AG10803 (cell line): ENCODE data around the gene TECTA.
"Not testable (repeated sequence)": the region's sequence is repeated elsewhere in the genome, so short reads cannot be mapped to it uniquely, and the experiment has no call there.

ENCODE experiments used
- DNase-seq: peaks from one replicate; pipeline ENCODE4 v3.0.0; 2010; ENCODE audit warnings: low read depth
- H3K4me3 ChIP-seq: 2 replicates; pipeline ENCODE4 v1.5.1; 2011; ENCODE audit warnings: mild to moderate bottlenecking, low read length, control low read depth
- CTCF ChIP-seq: conservative IDR thresholded peaks from 2 replicates; pipeline ENCODE4 v1.5.1; 2011; ENCODE audit warnings: mild to moderate bottlenecking, low read length, control low read depth, inconsistent platforms

Gene TECTA

DNA sequence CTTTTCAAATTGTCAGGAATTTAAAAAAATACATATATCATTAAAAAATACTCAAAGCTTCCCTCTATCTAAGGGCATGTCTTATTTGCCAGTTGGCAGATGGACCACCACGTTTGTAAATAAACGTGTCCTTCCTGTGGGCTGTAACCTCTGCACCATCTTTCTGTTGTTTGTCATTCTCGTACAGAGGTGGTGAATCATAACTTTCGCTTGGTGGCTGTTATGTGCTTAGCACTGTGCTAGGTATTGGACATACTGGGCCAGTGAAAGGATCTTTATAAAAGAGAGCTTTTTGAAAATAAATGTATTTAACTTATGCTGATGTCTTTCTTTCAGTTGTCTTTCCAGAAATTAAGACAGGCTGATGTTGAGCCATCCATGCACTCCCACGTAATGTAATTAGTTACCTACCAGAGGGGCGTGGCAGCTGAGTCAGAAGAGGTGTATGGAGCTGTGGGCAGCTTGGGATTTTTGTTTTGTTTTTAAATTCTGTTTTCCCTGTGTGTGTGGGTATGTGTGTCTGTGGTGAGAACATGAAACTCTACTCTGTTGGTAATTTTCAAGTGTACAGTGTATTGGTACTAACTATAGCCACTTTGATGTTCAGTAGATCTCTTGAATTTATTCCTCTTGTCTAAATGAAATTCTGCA lies 62.7 kb downstream of the TECTA start:
- no peak overlapping the region for H3K4me3 ChIP-seq
- no peak for DNase-seq
- TF ChIP-seq CTCF, result no peak

DNA sequence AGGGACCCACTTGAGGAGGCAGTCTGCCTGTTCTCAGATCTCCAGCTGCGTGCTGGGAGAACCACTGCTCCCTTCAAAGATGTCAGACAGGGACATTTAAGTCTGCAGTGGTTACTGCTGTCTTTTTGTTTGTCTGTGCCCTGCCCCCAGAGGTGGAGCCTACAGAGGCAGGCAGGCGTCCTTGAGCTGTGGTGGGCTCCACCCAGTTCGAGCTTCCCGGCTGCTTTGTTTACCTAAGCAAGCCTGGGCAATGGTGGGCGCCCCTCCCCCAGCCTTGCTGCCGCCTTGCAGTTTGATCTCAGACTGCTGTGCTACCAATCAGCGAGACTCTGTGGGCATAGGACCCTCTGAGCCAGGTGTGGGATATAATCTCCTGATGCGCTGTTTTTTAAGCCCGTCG lies 76.6 kb downstream of the TECTA start:
- not testable (repeated sequence) for DNase-seq, H3K4me3 ChIP-seq

DNA sequence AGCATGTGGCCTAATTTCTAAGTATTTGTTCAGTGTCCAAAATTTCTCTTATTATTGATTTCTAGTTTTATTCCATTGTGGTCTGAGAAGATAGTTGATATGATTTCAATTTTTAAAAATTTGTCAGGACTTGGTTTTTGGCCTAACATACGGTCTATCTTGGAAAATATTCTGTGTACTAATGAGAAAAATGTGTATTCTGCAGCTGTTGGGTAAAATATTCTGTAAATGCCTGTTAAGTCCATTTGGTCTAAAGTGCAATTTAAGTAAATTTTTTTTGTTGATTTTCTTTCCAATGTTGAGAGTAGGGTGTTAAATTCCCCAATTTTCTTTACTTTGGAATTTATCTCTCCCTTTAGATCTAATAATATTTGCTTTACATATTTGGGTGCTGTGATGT lies 78.3 kb downstream of the TECTA start:
- DNase-seq, result no peak
- TF ChIP-seq CTCF, result no peak
- H3K4me3 ChIP-seq, result no peak overlapping the region

DNA sequence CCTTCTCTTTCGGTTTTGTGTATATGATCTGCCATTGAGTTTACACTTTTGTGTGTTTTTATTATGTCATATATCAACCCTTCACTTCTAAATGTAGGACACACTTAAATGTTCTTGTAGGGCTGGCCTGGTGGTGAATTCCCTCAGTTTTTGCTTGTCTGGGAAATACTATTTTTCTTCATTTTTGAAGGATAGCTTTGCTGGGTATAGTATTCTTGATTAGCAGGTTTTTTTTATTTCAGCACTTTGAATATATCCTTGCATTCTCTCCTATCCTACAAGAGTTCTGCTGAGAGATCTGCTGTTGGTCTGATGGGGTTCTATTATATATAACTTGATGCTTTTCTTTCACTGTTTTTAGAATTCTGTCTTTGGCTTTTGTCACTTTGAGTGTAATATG lies 79.1 kb downstream of the TECTA start:
- no peak for DNase-seq
- H3K4me3 ChIP-seq, result no peak overlapping the region
- no peak for TF ChIP-seq CTCF

DNA sequence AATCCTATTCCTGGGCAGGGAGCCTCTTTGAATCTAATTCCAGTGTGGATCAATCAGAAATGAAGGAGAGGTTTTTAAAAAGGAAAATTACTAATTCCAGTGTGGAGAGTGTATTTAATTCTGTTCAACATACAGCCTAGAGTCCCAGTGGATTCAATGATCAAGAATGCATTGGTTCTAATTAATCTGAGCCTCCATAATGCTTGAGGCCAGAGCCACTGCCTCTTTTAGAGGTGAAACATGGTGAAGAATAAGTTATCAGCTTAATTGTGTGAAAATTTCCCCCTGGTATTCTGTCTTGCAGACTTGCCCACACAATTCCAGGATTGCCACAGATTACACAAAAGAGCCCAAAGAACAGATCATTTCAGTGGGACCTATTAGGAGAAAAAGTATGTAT lies 87.7 kb downstream of the TECTA start:
- H3K4me3 ChIP-seq, result no peak overlapping the region
- TF ChIP-seq CTCF, result no peak
- DNase-seq, result no peak

- no peak for DNase-seq
- no peak for TF ChIP-seq CTCF
- H3K4me3 ChIP-seq, result no peak overlapping the region
Observed at GRCh38 chr11:121191818-121192217, 90.8 kb downstream of the TECTA start.

DNA sequence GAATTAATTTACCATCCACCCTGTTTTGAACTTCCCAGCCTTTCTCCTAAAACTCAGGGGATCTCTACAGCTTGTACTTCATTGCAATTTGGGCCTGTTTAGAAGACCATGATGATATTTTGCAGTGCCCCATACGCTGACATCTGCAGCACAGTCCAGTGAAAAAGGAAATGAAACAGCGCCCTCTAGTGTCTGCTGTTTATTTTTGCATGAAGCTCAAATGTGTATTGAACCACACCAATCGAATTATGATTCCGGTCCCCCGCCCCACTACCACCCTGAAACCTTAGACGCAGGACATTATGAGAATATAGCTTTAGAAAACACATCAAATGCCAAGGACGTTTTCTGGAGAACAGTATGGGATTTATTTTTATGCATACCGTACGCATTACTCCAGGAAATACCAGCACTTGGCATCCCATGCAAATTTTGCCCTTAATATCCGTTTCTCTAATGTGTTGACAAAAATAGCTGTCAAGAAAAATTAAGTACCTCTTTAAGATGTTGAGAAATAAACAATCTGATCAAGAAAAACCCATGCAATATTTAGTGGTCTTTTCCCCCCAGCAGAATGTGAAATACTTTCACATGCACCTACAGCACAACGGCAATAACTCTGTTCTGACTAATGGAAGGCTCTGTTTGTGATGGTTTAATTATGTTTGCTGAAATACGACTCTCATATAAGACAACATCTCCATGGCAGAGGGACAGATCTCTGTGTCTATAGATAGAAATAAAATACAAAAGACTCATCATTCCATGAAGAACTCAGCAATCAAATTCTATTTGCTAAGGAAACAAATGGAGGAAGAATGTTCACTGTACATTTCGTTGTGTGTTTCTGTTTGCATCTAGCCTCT lies 93.9 kb downstream of the TECTA start:
- H3K4me3 ChIP-seq, result no peak overlapping the region
- peak; percentile 57 for DNase-seq
- peak; percentile 82 for TF ChIP-seq CTCF
